HG03097 (cell line): ENCODE results near the gene NHS.

Source experiments
- ATAC-seq: cut with Tn5 transposase; IDR thresholded peaks from one replicate; pipeline ENCODE4 v1.9.1; 2021; ENCODE audit not compliant: unreplicated experiment, low FRiP score

The NHS gene

DNA sequence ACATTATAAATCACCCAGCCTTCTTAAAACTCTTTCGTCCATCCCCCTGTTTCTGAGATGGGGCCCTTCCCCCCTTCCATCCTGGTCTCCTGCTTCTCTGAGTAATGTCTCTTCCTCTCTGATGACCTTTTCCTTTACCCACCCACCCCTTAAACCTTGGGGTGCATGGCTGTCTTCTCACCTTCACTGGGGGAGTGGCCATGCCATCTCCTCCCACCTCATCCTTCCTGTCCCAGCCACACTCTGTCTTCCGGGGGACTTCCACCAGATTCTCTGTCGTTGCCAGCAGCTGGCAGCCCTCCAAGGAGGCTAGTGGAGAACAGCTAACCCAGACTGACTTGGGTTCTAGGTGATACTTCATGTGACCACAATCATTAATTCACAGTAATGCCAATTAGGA is 279.1 kb downstream of the NHS start:
- no peak for ATAC-seq

DNA sequence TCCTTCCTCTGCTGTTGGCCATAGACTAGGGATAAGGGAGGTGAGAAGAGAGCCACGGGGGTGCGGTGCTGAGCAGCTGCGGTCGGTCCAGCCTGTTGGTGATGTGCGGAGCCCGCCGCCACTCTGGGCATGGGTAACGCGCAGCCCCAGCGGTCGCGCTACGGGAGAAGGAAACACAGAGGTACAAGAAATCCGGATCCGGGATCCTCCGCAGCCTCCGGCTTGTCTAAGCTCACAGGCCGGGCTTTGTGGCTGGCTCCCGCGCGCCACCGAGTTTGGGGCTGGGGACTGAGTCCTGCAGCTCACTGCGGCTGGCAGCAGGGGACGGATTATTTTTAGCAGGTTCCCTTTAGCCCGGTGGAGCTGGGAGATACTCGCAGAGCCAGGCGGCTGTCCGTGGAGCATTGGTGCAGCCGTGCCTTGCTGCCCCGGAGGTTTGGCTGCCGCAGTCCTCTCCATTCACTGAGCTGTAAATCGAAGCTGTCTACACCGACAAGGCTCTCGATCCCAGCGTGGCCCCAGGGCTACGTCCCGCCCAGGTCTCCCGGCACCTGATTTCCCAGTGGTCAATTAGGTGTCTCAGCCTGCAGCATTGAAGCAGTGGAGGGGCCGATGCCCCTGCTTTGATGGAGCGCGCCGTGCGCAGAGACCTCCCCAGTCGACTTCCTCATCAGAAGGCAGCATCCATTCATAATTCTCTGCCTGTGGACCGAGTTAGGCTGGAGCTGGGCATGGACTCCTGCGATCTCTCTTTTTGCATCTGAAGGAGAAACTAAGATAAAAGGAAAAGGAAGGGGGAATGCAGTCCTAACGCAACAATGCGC is 280.4 kb downstream of the NHS start:
- no peak for ATAC-seq

DNA sequence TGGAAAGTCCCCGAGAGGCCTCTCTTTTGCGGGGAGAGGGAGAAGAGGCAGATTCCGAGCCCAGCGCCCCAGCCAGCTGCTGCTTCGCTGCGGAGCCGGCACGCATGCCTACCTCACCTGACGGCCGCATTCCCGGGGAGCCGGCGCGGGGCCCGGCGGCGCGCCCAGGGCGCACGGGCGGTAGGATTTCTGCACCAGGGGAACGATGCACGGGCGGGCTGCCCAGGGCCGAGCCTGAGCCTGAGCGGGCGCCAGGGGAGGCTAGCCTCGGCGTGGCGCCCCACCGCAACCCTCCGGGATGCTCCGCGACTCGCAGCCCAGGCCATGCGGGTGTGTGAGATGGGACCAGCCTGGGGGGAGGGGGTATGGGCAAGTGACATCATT is 281.0 kb downstream of the NHS start:
- no peak for ATAC-seq

DNA sequence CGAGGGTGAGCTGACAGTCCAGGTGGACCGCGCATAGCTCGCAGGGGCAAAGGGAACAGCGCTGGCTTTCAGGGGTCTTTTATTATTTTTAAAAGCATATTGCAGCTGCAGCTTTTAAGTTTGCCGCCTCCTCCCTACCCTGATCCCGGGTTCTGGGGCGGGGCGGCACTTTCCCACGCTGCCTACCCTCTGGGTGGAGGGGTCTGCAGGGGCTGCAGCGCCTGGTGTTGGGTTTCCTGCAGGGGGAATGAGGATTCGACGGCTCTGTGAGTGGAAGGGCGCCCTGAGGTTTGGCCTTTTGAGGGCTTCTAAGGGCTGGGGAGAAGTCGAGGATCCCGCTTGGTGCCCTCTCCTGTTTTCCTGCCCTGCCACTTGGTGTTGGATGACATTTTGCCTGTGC is 281.6 kb downstream of the NHS start:
- no peak for ATAC-seq

DNA sequence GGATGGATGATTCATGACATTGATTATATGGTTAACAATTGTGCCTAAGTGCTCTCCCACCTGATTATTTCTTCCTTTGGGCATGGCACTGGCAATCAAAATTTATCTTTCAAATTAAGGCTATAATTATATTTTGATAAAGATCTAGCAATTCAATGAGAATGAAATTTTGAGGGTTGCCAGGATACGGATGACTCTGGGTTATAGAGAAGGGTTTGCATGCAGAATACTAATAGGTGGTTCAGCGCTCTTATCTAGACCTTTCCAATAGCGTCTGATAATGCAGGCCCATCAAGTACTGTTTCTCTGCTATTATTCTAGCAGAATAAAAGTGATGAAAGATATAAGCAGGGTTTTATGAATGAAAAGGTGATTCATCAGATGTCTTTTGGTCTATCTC is 287.4 kb downstream of the NHS start:
- ATAC-seq: no peak

DNA sequence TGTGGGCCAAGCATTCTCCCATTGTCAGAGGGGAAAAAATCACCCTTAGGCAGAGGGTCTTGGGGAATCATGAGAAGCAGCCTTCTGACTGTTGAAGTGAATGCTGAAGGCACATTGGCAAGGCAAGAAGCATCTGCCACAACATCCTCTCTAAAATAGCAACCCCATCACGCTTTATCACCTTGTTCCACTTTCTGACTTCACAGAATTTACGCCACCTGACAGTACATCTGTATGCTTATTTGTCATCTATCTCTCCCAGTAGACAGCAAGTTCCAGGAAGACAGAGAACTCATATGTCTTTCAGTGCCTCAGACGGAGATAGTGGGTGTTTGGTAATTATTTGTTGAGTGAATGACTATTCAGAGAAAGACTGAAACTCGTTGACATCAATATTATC is 293.9 kb downstream of the NHS start:
- no peak for ATAC-seq

DNA sequence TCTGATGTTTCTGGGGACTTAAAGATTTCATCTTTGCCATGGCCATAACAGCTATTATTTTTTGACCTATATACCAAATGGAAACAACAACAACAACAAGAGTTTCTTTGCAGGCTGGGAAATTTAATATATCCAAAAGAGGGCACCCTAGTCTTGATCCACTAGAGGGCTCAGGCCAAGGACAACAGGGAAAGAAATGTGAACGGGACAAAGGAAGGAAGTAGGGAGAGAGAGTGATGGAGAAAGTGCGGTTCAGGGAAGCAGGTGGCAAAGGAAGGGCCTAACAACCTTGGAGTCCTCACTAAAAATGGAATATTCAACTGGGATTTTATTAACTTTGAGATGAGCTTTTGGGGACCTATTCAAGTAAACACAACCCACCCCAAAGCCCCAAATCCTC is 294.5 kb downstream of the NHS start:
- no peak for ATAC-seq

DNA sequence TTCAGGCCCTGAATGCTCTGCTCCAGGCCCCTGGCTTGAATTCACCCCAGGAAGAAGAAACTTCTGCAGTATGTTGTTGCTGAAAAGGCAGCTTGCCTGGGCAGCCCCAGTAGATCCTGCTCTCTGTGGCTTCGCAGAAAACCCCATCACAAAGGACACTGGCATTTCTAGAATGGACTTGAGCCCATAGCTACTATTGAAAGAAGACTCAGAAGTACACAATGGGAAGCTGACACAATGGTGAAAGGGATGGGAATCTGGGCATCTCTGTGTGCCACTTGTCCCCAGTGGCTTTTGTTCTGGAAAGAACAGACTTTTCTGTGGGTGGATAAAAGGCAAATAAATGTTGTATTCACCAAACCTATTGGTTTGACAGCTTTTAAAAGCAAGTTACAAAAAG is 294.9 kb downstream of the NHS start:
- no peak for ATAC-seq

DNA sequence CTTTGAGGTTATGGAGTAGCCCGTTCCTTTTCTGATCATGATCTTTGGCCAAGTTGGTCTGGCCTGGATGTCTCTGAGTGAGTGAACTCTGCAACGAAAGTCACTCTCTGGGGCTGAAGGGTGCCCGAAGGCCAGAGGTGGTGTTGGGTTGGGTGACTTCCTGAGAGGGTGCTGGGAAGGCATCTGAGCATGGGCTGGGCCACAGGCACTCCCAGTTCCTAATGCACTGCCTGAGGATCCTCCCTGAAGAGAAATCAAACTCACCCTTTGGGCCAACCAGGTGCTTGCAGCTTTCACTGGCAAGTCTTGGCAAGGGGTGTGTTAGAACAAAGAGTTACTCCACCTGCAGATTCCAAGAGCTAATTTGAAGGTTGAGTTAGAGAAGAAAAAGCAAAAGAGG is 295.9 kb downstream of the NHS start:
- no peak for ATAC-seq

DNA sequence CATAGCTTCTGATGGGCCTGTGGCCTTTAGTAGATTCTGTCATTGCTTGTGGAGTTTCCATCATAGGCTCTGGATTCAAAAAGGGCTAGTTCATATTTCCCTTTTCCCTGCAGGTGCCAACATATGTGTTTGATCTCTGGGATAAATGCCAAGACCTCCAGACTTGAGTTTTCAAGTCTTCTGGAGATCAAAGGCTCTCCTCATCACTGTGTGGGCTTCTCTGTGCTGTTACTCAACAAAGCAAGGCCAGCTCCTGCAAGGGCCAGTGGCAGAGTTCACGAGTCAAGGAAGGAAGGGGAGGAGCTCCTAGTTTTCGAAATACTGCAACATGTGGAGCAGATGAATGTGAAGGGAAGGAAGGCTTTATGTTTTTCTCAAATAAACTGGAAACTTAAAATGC is 299.6 kb downstream of the NHS start:
- no peak for ATAC-seq

DNA sequence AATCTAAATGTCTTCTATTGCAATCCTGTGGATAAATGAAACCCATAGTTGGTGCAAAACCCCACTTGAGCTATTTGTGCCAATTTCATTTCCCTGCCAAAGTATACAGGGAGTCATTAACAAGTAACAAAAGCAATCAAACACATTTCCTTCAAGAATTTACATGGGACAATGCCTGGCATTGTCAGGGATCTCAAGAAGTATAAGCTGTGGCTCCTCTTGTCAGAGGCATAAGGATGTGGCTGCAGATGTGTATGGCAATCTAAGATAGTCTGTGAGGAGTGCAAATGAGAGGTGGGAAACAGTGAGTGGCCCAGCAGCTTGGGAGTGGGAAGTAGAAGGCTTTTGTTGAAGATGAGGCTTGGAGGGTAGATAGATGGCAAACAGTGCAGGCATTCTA is 304.3 kb downstream of the NHS start:
- ATAC-seq: no peak

DNA sequence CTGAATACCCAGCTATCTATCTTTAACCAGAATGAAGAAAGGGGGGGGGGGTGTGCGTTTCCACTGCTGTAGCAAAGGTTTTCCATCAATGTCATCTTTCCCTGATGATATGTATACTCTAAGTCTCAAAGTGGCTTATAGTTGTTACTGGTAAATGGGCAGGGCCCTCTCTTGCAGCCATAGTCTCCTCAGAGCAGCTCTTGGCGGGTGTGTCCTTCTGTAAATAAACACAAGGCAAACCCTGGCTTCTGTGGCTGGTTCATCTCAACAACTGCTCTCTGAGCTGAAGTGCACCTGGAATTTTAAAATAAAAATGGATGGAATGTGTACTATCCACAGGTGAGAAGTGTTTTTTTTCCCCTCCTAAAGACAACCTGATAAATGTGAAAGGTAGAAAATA is 304.8 kb downstream of the NHS start:
- no peak for ATAC-seq

DNA sequence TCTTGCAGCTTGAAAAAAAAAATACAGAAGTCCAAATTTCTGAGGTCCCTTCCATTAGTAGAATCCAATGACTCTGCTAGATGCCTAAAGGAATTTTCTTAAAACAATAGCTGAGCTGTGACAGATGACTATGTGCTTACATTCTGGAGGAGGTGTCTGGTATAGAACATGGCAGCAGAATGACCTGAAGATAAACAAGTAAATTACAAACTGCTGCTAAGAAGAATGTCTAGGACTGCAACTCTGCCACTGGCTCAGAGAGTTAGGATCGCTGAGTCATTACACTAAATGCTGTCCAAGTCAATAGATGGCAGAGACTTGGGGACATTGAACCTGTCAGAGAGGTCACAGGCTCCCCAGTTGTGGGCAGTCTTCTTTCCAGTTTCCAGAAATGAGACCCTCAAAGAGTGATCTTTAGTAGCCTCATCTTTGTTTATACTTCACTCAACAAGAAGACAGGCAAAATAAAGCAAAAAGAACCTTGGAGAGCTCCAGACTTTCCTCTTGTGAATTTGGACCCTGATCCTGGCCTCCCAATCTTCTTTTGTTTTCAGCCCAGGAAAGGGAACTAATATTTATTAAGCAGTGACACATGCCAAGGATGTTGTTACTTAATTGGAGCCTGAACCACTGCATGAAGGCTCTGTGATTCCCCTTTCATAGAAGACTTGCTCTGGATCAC is 305.9 kb downstream of the NHS start:
- ATAC-seq: no peak

DNA sequence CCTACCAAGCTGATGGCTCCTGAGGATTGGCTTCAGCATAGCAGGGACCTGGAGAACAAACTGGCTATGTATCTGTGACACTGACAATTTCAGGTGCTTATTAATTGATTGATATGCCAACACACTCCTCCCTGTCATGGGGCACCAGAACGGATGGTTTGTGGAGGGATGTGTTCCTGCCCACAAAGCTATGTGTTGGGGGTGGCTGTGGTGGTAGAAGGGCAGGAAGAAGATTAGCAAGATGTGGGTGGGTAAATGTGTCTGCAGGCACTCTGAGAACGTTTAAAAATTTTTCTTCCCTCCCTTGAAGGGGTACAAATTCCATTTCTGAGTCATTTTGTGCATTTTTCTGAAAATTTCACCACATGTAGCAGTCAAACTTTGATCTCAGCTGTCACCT is 307.3 kb downstream of the NHS start:
- no peak for ATAC-seq

DNA sequence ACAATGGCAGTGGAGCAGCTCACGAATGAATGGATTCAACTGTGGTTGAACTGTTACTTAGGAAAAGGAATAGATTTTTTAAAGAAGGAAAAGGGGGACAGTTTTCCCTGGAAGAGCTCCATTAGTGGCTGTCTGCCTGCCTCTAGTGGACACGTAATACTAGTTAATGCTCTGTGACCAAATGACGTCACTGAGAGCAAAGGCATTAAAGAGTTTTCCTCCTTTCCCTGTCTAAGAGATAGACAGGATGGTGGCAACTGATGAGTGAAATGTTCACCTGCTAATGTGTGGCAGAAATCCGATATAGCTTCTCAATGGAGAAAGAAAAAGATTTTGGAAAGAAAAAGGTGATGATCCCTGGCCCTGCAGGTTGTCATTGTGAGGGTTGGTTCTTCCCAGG is 310.0 kb downstream of the NHS start:
- ATAC-seq: no peak

DNA sequence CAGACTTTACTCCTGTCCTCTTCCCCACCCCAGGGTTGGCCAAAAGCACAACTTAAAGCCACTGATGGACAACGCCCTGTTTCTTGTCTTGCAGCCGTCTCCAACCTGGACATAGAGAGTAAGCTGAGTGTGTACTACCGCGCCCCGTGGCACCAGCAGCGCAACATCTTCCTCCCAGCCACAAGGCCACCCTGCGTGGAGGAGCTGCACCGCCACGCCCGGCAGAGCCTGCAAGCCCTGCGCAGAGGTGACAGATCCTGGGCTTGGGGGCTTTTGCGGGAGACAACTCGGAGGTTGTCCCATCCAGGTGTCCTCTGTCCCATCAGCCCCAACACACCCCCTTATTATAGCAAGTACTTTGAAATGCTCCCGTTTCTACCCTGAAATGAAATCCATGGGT is 312.6 kb downstream of the NHS start:
- ATAC-seq: no peak

DNA sequence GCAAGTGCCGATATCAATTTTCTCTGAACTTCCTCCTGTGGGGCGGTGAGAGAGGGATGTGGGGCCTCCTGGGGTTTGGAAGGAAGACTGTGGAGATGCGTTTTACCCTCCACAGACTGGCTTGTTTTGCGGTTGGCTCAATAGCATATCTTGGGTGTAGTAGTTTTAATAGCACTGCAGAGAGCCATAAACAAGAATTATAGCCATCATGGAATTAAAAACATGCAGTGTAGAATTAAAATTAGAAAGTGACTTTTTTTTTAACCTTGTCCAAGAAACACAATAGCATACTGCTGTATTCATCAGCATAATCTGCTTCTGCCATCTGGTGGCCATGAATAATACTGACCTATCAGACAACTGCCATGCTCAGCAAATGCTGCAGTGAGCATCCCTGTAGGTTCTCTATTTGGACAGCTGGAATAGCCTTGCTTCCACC is 315.0 kb downstream of the NHS start:
- no peak for ATAC-seq

DNA sequence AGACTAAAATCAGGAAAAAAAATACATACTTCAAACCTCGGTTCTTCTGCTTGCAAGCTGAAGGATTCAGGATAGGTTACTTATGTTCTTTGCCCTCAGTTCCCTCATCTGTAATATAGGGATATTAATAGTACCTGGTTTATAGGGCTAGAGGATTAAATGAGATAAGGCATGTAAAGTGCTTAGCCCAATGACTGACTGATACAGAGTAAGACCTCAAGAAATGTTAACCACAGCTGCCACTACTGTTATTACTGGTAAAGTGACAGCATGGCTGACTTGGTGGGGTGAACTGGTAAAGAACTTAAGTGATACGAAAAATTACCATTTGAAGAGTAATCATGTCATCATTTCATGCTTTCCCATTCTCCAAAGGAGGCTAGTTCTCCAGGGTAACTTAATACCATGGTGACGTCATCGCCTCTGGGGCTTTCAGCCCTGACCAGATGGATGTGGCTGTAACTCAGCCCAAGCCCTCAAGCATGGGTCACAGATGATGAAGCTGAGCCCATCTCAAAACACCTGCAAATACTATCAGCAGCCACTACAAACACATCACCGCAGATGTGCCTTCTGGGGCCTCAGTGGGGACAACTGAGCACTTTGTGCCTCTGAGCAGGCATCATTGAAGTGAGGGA is 317.8 kb downstream of the NHS start:
- no peak for ATAC-seq

DNA sequence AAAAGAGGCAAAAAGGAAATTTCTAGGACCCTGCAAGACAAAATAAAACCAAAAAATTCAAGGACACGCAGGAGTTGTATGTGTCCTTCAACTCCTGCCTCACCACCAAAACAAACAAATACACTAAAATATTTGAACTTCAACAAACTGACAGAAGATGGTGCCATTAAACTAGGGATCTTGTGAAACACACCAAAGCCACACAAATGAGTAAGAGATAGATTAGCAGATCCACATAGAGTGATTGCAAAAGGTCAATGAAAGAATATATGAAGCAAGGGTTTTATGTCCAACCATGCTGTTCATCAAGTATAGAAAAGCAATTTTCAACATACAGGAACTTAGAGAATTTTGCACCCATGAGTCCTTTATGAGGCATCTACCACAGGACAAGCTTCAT is 322.2 kb downstream of the NHS start:
- no peak for ATAC-seq

DNA sequence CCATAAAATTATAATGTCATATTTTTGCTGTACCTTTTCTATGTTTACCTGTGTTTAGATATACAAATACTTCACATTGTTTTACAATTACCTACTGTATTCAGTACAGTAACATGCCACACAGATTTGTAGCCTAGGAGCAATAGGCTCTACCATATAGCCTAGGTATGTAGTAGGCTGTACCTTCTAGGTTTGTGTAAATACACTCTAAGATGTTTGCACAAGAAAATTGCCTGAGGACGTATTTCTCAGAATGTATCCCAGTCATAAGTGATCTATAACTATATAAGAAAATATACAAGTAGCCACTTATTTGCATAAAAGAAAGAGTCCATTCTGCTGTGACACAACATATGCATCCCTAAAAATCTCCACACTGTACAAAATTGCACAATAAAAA is 326.0 kb downstream of the NHS start:
- no peak for ATAC-seq

DNA sequence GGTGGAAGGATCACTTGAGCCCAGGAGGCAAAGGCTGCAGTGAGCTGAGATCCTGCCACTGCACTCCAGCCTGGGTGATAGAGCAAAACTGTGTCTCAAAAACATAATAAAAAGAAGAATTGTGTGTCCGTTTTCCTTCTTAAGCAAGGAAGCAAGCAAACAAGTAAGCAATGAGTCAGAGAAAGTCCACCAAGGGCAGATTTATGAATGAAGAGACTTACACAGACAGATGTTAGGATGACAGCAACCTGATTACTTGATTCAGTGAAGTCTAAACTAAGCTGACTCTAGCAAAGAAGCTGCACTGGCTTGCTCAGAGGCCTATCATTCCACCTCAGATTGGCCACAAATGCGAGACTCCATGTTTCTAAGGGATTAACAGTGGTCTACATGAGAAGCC is 328.2 kb downstream of the NHS start:
- ATAC-seq: no peak

DNA sequence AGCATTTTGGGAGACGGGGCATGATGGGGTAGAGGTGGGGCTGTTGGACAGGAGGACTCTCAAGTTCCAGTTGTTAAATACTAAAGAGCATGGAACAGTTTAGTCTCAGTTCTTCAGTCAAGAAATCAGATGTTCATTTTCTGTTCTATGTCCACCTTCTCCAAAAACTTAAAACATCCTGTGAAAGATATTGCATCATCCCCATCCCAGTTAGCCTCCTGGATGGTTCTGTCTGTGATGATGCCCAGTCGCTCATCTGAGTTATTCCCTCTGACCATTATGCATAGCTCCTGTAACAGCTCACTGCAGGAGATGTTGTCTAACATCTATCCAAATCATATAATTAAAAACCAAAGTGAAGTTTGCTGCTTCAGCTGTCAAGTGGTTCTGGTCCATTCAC is 330.2 kb downstream of the NHS start:
- ATAC-seq: no peak
